ENCODE data around the gene VWF.
"Not testable (repeated sequence)": the region's sequence is repeated elsewhere in the genome, so short reads cannot be mapped to it uniquely, and the experiment has no call there.

VWF gene

GRCh38 chr12:6143303-6143675 lies 18.8 kb upstream of the VWF start:
- no peak for DNase-seq

GRCh38 chr12:6142368-6143302 lies 18.2 kb upstream of the VWF start:
- DNase-seq: not testable (repeated sequence)

GRCh38 chr12:6141731-6142367 lies 17.4 kb upstream of the VWF start:
- DNase-seq: not testable (repeated sequence)

- no peak for DNase-seq
These were observed 16.4 kb upstream of the VWF start for GRCh38 chr12:6140651-6141447.

GRCh38 chr12:6135071-6135470 lies 10.6 kb upstream of the VWF start:
- no peak for DNase-seq

GRCh38 chr12:6133642-6134041 lies 9.2 kb upstream of the VWF start:
- DNase-seq: no peak

- DNase-seq: no peak
These were observed 8.0 kb upstream of the VWF start for GRCh38 chr12:6132496-6132895.

GRCh38 chr12:6125310-6125608 lies 789 bp upstream of the VWF start:
- no peak for DNase-seq

- DNase-seq: no peak
These were observed 1.2 kb downstream of the VWF start for GRCh38 chr12:6123258-6123657.

GRCh38 chr12:6122201-6122600 lies 2.3 kb downstream of the VWF start:
- DNase-seq: no peak

- no peak for DNase-seq
These were observed 3.5 kb downstream of the VWF start for GRCh38 chr12:6120796-6121473.

- DNase-seq: no peak
These were observed 5.4 kb downstream of the VWF start for GRCh38 chr12:6118891-6119568.

- DNase-seq: no peak
These were observed 7.9 kb downstream of the VWF start for GRCh38 chr12:6116471-6117021.

GRCh38 chr12:6115389-6115788 lies 9.1 kb downstream of the VWF start:
- no peak for DNase-seq

- no peak for DNase-seq
These were observed 10.0 kb downstream of the VWF start for GRCh38 chr12:6114476-6114870.

GRCh38 chr12:6113691-6114475 lies 10.6 kb downstream of the VWF start:
- no peak for DNase-seq

- DNase-seq: no peak
These were observed 12.5 kb downstream of the VWF start for GRCh38 chr12:6112004-6112403.

- no peak for DNase-seq
These were observed 14.5 kb downstream of the VWF start for GRCh38 chr12:6110006-6110405.

- DNase-seq: no peak
These were observed 18.3 kb downstream of the VWF start for GRCh38 chr12:6106218-6106617.

- no peak for DNase-seq
These were observed 19.6 kb downstream of the VWF start for GRCh38 chr12:6104842-6105241.

GRCh38 chr12:6104027-6104426 lies 20.4 kb downstream of the VWF start:
- DNase-seq: no peak

Measured in NCI-H187 treated with DMSO at 0.1 percent for 48 hours (cell line).